ENCODE results near the gene STARD3.

The STARD3 gene

GRCh38 chr17:39623356-39623950, 13.5 kb upstream of the STARD3 start:
- Histone ChIP-seq H4K20me1 (ENCODE audit: insufficient read depth) (no peaks in the 10 kb centered on the region), H3K27me3 (ENCODE audit: insufficient read depth, low read depth) (no peaks in the 10 kb centered on the region; the same call in 1 of the 2 replicates), H3K4me2 (peak overlapping the region; percentile 67; the same call in 1 of the 2 replicates), H3K79me2 (ENCODE audit: insufficient read depth, low read depth) (no peaks in the 10 kb centered on the region), H3K27ac (no peak overlapping the region), H3K36me3 (ENCODE audit: insufficient read depth) (no peaks in the 10 kb centered on the region), H3K9ac (no peak overlapping the region), H3K4me3 (IDR thresholded peaks at IDR 0.05; ENCODE audit: insufficient read depth, low read depth, low read length) (no peak overlapping the region), H2AFZ (ENCODE audit: low read depth) (peak overlapping the region; percentile 44; the same call in 1 of the 2 replicates), H3K4me1 (ENCODE audit: low read depth, poor library complexity, severe bottlenecking) (peaks cover 34% of the 10 kb centered on the region)
- peak; percentile 96 for TF ChIP-seq CTCF (conservative IDR thresholded peaks at IDR 0.05; ENCODE audit: low read depth, low read length)

- Histone ChIP-seq H3K79me2 (ENCODE audit: insufficient read depth, low read depth) (no peaks in the 10 kb centered on the region), H3K4me1 (ENCODE audit: low read depth, poor library complexity, severe bottlenecking) (peaks cover 25% of the 10 kb centered on the region), H2AFZ (ENCODE audit: low read depth) (no peak overlapping the region), H4K20me1 (ENCODE audit: insufficient read depth) (no peaks in the 10 kb centered on the region), H3K27ac (no peak overlapping the region), H3K36me3 (ENCODE audit: insufficient read depth) (no peaks in the 10 kb centered on the region), H3K9ac (no peak overlapping the region), H3K27me3 (ENCODE audit: insufficient read depth, low read depth) (peaks cover 3% of the 10 kb centered on the region; the same call in 1 of the 2 replicates), H3K4me3 (IDR thresholded peaks at IDR 0.05; ENCODE audit: insufficient read depth, low read depth, low read length) (no peak overlapping the region), H3K4me2 (no peak overlapping the region)
- TF ChIP-seq CTCF (conservative IDR thresholded peaks at IDR 0.05; ENCODE audit: low read depth, low read length), result no peak
These were observed 12.6 kb upstream of the STARD3 start for GRCh38 chr17:39624313-39624712.

GRCh38 chr17:39625198-39625785, 11.7 kb upstream of the STARD3 start:
- Histone ChIP-seq H4K20me1 (ENCODE audit: insufficient read depth) (no peaks in the 10 kb centered on the region), H3K4me1 (ENCODE audit: low read depth, poor library complexity, severe bottlenecking) (peaks cover 20% of the 10 kb centered on the region), H3K79me2 (ENCODE audit: insufficient read depth, low read depth) (no peaks in the 10 kb centered on the region), H2AFZ (ENCODE audit: low read depth) (no peak overlapping the region), H3K27me3 (ENCODE audit: insufficient read depth, low read depth) (peaks cover 8% of the 10 kb centered on the region; the same call in 1 of the 2 replicates), H3K27ac (no peak overlapping the region), H3K4me2 (no peak overlapping the region), H3K9ac (no peak overlapping the region), H3K36me3 (ENCODE audit: insufficient read depth) (no peaks in the 10 kb centered on the region), H3K4me3 (IDR thresholded peaks at IDR 0.05; ENCODE audit: insufficient read depth, low read depth, low read length) (no peak overlapping the region)
- no peak for TF ChIP-seq CTCF (conservative IDR thresholded peaks at IDR 0.05; ENCODE audit: low read depth, low read length)

GRCh38 chr17:39626171-39627046, 10.5 kb upstream of the STARD3 start, which contains the start of gene PPP1R1B:
PPP1R1B (plus strand) TSS chr17:39626952; CDS start chr17:39627393, 441 bp downstream.
- H2AFZ ChIP-seq (ENCODE audit: low read depth), result no peak within 1 kb of the TSS
- H3K4me1 ChIP-seq (ENCODE audit: low read depth, poor library complexity, severe bottlenecking), result peaks cover 20% of the 10 kb centered on the region
- no peaks in the 10 kb centered on the region for H4K20me1 ChIP-seq (ENCODE audit: insufficient read depth)
- H3K4me3 ChIP-seq (IDR thresholded peaks at IDR 0.05; ENCODE audit: insufficient read depth, low read depth, low read length), result no peak within 1 kb of the TSS
- H3K27ac ChIP-seq, result no peak within 1 kb of the TSS
- no peak within 1 kb of the TSS for H3K4me2 ChIP-seq
- no peak for TF ChIP-seq CTCF (conservative IDR thresholded peaks at IDR 0.05; ENCODE audit: low read depth, low read length)
- H3K9ac ChIP-seq, result no peak within 1 kb of the TSS
- H3K79me2 ChIP-seq (ENCODE audit: insufficient read depth, low read depth), result no peaks in the 10 kb centered on the region
- H3K27me3 ChIP-seq (ENCODE audit: insufficient read depth, low read depth), result peaks cover 8% of the 10 kb centered on the region; the same call in 1 of the 2 replicates
- H3K36me3 ChIP-seq (ENCODE audit: insufficient read depth), result no peaks in the 10 kb centered on the region
